ENCODE results near the gene TMEM106B.

TMEM106B gene

GRCh38 chr7:12229046-12229445 is 18.0 kb downstream of the TMEM106B start:
- no peak for FAIRE-seq

- FAIRE-seq, result no peak
These were observed 20.0 kb downstream of the TMEM106B start for GRCh38 chr7:12231097-12231496.

GRCh38 chr7:12233175-12233574 is 22.1 kb downstream of the TMEM106B start:
- FAIRE-seq, result peak; percentile 70

GRCh38 chr7:12234334-12234865 is 23.3 kb downstream of the TMEM106B start:
- FAIRE-seq, result no peak

- peak; percentile 82 for FAIRE-seq
These were observed 24.9 kb downstream of the TMEM106B start for GRCh38 chr7:12235970-12236369.

GRCh38 chr7:12237007-12237406 is 25.9 kb downstream of the TMEM106B start:
- peak; percentile 58 for FAIRE-seq

GRCh38 chr7:12239806-12240205 is 28.7 kb downstream of the TMEM106B start:
- FAIRE-seq, result no peak

GRCh38 chr7:12244129-12244528 is 33.0 kb downstream of the TMEM106B start:
- no peak for FAIRE-seq

- no peak for FAIRE-seq
These were observed 33.6 kb downstream of the TMEM106B start for GRCh38 chr7:12244694-12245093.

- no peak for FAIRE-seq
These were observed 38.6 kb downstream of the TMEM106B start for GRCh38 chr7:12249706-12250105.

- no peak for FAIRE-seq
These were observed 39.1 kb downstream of the TMEM106B start for GRCh38 chr7:12250232-12250631.

- no peak for FAIRE-seq
These were observed 45.0 kb downstream of the TMEM106B start for GRCh38 chr7:12256090-12256489.

- no peak for FAIRE-seq
These were observed 46.5 kb downstream of the TMEM106B start for GRCh38 chr7:12257582-12257981.

GRCh38 chr7:12258074-12258473 is 47.0 kb downstream of the TMEM106B start:
- FAIRE-seq, result no peak

GRCh38 chr7:12267542-12267941 is 56.4 kb downstream of the TMEM106B start:
- FAIRE-seq, result no peak

GRCh38 chr7:12269100-12269895 is 58.2 kb downstream of the TMEM106B start:
- no peak for FAIRE-seq

- no peak for FAIRE-seq
These were observed 69.9 kb downstream of the TMEM106B start for GRCh38 chr7:12281038-12281437.

- no peak for FAIRE-seq
These were observed 76.8 kb downstream of the TMEM106B start for GRCh38 chr7:12287901-12288300.

GRCh38 chr7:12289996-12290395 is 78.9 kb downstream of the TMEM106B start:
- no peak for FAIRE-seq

- no peak for FAIRE-seq
These were observed 79.7 kb downstream of the TMEM106B start for GRCh38 chr7:12290761-12291160.

- no peak for FAIRE-seq
These were observed 80.8 kb downstream of the TMEM106B start for GRCh38 chr7:12291870-12292269.

Measured in islet of Langerhans (tissue), 1 donor.